ENCODE measurements around the gene SPON2. TPM values are rescaled to one million over a fixed set of nuclear protein-coding genes. Genes with fewer than 3 reads are reported as not detected.
A peak's percentile ranks its signal among the peaks of the same experiment; 100 is the strongest.

The SPON2 gene
- total RNA-seq, 1 donor from 2014 or later, result 10.9 TPM

DNA sequence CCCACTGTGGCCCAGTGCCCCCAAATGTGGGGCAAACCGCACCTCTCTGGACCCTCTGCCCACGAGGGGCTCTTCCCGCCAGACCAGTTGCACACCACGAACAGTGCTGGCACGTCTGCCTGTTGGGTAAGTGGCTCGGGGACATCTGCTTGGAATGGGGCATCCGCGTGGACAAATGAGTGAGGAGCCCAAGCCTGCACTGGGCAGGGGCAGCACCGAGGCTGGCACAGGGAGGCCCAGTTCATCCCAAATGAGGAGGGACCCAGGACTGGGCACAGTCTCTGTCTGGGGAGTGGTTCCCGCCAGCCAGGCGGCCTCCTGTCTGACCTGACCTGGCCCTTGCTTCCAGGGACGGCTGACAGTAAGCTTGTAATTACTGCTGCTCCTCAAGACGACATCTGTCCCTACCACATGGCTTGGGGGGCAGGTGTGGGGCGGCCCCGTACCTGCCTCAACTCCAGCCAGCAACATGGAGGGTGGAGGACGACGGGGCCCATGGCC lies 3.2 kb downstream of the SPON2 start:
- Histone ChIP-seq H3K4me3 (ENCODE audit: low read depth, low read length) (no peak overlapping the region), H3K36me3 (ENCODE audit: control insufficient read depth, insufficient read depth, low read length) (no peaks in the 10 kb centered on the region), H3K27me3 (ENCODE audit: control insufficient read depth, insufficient read depth, low read length) (peaks cover 58% of the 10 kb centered on the region)
- TF ChIP-seq, protein P1, sequence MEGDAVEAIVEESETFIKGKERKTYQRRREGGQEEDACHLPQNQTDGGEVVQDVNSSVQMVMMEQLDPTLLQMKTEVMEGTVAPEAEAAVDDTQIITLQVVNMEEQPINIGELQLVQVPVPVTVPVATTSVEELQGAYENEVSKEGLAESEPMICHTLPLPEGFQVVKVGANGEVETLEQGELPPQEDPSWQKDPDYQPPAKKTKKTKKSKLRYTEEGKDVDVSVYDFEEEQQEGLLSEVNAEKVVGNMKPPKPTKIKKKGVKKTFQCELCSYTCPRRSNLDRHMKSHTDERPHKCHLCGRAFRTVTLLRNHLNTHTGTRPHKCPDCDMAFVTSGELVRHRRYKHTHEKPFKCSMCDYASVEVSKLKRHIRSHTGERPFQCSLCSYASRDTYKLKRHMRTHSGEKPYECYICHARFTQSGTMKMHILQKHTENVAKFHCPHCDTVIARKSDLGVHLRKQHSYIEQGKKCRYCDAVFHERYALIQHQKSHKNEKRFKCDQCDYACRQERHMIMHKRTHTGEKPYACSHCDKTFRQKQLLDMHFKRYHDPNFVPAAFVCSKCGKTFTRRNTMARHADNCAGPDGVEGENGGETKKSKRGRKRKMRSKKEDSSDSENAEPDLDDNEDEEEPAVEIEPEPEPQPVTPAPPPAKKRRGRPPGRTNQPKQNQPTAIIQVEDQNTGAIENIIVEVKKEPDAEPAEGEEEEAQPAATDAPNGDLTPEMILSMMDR (IDR thresholded peaks at IDR 0.05; ENCODE audit: insufficient read depth, low read length, poor library complexity, severe bottlenecking), result no peak
- no peak for DNase-seq (ENCODE audit: low read depth)

DNA sequence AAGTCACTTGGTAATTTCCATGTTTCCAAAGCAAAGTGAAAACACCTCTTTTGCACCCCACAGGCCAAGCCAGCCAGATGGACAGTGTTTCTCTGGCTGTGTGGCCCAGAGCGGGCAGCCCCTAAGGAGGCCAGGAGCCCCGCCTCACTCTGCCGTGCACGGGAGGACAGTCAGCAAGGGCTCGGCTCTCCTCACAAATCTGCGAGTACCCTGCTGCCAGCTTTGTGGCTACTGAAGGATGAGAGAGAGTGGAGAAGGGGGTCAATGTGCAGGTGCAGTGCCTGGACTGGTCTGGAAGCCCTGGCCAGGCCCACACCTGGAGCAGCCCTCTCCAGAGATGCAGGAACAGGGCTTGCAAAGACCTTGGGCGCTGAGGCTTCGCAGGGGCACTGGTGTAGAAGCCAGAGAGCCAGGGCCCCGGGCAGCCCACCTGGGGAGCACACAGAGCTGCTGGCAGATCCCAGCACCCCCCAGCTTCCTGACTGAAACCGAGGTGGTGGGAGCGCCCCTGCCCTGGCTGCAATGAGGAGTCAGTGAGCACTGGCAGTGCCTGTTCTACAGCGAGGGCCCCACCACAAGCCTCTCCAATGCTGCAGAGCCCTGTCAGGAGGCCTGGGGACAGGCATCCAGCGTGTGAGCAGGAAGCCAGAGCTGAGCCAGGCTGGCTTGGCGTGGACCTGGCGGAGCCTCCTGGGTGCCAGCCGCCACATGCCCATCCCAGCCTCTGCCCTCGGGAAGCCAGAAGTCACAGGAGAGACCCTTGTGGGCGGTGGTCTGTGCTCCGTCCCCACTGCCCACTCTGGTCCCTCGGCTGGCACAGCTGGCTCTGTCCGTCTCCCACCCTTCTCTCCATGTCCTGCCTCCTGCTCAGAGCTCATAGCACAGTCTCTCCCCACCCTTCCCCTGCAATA lies 3.9 kb downstream of the SPON2 start:
- Histone ChIP-seq H3K27me3 (ENCODE audit: control insufficient read depth, insufficient read depth, low read length) (peaks cover 58% of the 10 kb centered on the region), H3K4me3 (ENCODE audit: low read depth, low read length) (no peak overlapping the region), H3K36me3 (ENCODE audit: control insufficient read depth, insufficient read depth, low read length) (no peaks in the 10 kb centered on the region)
- no peak for DNase-seq (ENCODE audit: low read depth)
- TF ChIP-seq, protein P1 (IDR thresholded peaks at IDR 0.05; ENCODE audit: insufficient read depth, low read length, poor library complexity, severe bottlenecking), result no peak

DNA sequence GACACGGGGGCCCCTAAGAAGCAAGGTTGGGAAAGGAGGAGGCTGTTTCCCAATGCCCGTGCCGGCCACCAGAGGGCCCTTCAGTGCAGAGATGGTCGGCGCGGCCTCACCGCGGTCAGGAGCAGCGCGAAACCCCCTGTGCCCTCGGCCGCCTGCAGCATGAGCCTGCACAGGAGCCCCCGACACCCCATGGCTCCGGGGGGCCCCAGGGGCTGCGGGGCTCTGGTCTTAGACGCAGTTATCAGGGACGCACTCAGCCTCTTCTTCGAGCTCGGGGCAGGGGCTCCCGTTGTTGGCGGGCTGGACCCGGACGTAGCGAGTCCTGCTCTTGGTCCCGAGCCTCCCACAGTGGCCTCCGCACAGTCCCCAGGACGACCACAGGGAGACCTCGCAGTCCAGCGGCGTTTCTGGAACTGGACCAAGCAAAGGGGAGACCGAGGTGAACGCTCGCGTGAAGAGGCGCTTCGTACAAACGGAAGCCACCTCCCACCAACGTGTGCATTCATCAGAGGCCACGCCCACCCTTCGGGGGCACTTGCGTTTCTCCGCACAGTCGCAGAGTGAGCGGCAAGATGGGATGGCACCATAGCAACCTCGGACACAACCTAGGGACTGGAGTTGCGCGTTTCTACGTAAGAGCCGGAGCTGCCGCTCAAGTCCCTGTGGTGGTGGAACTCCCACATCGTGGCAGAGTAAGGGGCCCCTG lies 5.0 kb downstream of the SPON2 start:
- no peak for DNase-seq (ENCODE audit: low read depth)
- peak overlapping the region; percentile 40 for H3K4me3 ChIP-seq (ENCODE audit: low read depth, low read length)

DNA sequence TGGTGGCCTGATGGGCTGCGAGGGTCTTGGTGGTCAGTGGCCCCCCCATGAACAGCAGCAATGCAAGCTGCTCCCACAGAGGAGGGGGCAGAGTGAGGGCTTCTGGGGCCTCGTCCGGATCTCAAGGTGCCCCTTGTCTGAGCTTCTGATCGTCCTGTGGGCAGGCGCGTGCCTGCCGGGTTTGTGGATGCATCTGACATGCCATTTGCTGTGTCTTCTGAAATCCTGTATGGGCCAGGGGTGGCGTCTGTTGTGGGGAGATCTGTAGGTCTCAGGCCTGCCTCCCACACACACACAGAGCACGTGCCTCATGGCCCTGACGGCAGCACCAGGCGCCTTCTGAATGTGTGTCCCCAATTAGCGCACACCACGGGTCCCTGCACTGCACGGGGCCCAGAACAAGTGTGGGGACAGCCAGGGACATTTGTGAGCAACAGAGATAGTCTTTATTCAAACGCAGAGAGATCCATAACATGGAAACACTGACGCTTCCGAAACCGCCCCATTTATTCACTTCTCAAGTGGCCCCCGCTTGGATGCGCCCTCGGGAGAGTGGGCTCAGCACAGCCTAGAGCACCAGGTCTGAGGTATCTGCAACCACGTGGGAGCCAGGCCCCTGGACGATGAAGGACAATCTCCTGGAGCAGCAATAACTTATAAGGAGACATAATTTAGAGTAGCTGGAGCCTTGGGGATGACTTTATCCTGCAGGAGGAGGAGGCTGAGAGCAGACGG lies 5.7 kb downstream of the SPON2 start:
- H3K36me3 ChIP-seq (ENCODE audit: control insufficient read depth, insufficient read depth, low read length), result no peaks in the 10 kb centered on the region
- TF ChIP-seq, protein P1 (IDR thresholded peaks at IDR 0.05; ENCODE audit: insufficient read depth, low read length, poor library complexity, severe bottlenecking), result no peak
- H3K4me3 ChIP-seq (ENCODE audit: low read depth, low read length), result no peak overlapping the region
- H3K27me3 ChIP-seq (ENCODE audit: control insufficient read depth, insufficient read depth, low read length), result peaks cover 44% of the 10 kb centered on the region
- DNase-seq (ENCODE audit: low read depth), result no peak

More for the DNA sequence above, 5.0 kb downstream of the SPON2 start:
- TF ChIP-seq, protein P1 (IDR thresholded peaks at IDR 0.05; ENCODE audit: insufficient read depth, low read length, poor library complexity, severe bottlenecking), result peak; percentile 72
- Histone ChIP-seq H3K27me3 (ENCODE audit: control insufficient read depth, insufficient read depth, low read length) (peaks cover 51% of the 10 kb centered on the region), H3K36me3 (ENCODE audit: control insufficient read depth, insufficient read depth, low read length) (no peaks in the 10 kb centered on the region)

DNA sequence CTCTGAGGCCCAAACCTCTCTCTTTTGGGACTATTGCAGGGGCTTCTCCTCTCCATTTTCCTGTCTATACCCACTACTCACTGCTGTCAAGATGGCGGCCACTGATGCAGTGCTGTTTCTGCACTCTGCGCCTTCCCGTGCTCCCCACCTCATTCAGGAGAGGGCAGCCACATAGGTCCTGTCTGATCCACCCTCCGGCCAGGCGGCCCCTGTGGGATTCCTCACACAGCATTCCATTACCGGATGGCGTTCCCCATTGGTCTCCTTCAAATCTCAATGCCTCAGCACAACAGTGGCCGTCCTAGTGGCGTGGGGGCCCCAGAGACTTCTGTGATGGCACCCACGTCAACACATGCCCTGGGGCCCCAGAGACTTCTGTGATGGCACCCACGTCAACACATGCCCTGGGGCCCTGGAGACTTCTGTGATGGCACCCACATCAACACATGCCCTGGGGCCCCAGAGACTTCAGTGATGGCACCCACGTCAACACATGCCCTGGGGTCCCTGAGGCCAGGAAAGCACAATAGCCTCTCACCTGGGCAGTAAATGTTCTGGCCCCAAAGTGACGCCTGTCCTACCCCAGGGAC lies 7.3 kb downstream of the SPON2 start:
- Histone ChIP-seq H3K4me3 (ENCODE audit: low read depth, low read length) (no peak overlapping the region), H3K27me3 (ENCODE audit: control insufficient read depth, insufficient read depth, low read length) (peaks cover 28% of the 10 kb centered on the region), H3K36me3 (ENCODE audit: control insufficient read depth, insufficient read depth, low read length) (no peaks in the 10 kb centered on the region)
- TF ChIP-seq, protein P1 (IDR thresholded peaks at IDR 0.05; ENCODE audit: insufficient read depth, low read length, poor library complexity, severe bottlenecking), result no peak
- DNase-seq (ENCODE audit: low read depth), result no peak

Data from kidney epithelial cell (primary cell).